ENCODE results near the gene SLC24A3. TPM values are rescaled to one million over a fixed set of nuclear protein-coding genes. Genes with fewer than 3 reads are reported as not detected.

Gene SLC24A3
- total RNA-seq, 1 experiment from 2014 or later, result not detected

DNA sequence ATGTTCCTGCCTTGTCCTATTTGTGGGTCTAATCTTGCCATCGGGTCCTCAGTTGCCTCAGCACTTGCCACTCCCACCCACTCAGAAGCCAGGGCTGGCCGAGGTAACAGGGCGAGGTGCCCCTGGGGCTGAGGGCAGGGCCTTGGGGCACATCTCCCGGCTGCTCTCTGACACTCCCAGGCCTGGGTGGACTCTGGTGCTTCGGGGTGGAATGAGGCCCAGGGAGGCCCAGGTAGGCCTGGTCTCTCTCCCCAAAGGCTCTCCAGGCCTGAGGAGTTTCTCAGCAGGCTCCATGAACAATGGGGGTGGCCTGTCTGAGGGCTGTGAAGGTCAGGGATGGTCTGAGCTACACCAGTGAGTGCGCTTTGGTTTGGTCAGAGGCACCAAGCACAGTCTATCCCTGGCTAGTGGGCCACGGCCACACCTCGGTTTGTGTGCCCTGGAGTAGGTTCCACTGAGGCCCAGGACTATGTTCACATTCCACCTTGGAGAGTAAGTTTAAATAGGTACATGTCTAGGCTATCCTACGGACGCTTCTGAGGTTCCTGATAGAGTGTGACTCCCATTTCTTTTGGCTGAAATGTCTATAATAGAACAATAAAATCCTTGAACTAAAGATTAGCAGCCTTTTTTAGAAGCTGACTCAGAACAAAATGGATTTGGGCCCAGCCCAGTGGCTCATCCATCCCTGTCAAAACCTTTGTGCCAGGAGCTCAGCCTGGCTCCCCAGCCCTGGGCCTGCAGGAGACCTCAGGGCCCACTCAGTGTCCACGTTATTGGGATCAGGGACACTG is 78.8 kb downstream of the SLC24A3 start:
- in situ Hi-C loops (cut with HindIII; ENCODE audit: low sequenced_read_pairs), result no loop called here
- DNase-seq (ENCODE audit: low spot score), result no peak

DNA sequence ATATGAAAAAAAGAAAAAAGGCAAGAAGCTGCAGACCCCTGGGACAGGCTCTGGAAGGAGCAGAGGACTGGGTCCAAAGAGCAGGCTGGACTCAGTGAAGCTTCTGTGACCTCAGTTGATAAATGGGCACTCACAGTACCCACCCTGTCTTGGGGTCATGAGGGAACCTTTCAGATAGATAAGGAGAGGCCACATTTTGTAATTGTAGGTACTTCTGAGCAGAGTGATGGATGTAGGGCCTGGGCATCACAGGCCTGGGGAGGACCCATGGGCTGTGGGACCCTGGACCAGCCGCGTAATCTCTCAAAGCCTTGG is 79.3 kb downstream of the SLC24A3 start:
- DNase-seq (ENCODE audit: low spot score), result no peak
- in situ Hi-C loops (cut with HindIII; ENCODE audit: low sequenced_read_pairs), result no loop called here

GRCh38 chr20:19292254-19292653 is 79.8 kb downstream of the SLC24A3 start:
- in situ Hi-C loops (cut with HindIII; ENCODE audit: low sequenced_read_pairs), result no loop called here

GRCh38 chr20:19295076-19295475 is 82.6 kb downstream of the SLC24A3 start:
- DNase-seq (ENCODE audit: low spot score), result no peak
- in situ Hi-C loops (cut with HindIII; ENCODE audit: low sequenced_read_pairs), result no loop called here

More at GRCh38 chr20:19292254-19292653, 79.8 kb downstream of the SLC24A3 start:
- no peak for DNase-seq (ENCODE audit: low spot score)

- in situ Hi-C loops (cut with HindIII; ENCODE audit: low sequenced_read_pairs), result no loop called here
- DNase-seq (ENCODE audit: low spot score), result no peak
Observed at GRCh38 chr20:19298652-19299051, 86.2 kb downstream of the SLC24A3 start.

DNA sequence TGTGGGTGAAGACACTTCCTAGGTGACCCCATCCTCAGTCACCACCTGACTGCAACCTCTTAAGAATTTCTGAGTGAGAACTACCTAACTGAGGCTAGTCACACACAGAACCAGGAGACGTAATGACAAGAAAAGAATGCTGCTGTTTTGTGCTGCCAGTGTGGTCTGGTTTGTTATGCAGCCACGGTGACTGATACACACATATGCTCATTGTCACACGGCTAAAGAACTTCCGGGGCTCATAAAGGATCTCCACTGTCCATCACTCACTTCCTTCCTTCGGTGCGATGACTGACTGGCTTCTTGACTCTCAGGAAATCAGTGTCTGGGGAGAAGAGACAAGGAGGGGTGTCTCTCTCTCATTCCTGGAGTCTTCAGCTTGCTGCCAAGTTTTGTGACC is 88.0 kb downstream of the SLC24A3 start:
- no peak for DNase-seq (ENCODE audit: low spot score)
- in situ Hi-C loops (cut with HindIII; ENCODE audit: low sequenced_read_pairs), result no loop called here

GRCh38 chr20:19301142-19301541 is 88.7 kb downstream of the SLC24A3 start:
- in situ Hi-C loops (cut with HindIII; ENCODE audit: low sequenced_read_pairs), result no loop called here
- no peak for DNase-seq (ENCODE audit: low spot score)

DNA sequence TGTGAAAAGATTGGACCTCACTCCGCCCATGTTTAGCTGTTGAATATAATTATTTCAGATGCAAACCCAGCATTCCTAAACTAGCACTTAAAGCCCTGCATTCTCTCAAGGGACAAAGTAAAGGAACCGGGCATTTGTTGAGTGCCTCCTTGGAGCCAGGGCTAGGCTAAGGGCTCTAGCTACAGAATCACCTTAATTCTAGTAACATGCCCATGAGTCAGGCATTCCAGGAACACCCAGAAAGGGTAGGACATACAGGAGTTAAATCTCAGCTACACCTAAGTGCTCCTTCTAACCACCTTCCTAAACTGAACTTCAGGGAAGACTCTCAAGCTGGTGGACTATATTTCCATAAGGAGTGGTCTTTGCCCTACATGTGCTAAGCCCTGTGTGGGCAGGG is 89.4 kb downstream of the SLC24A3 start:
- in situ Hi-C loops (cut with HindIII; ENCODE audit: low sequenced_read_pairs), result no loop called here
- DNase-seq (ENCODE audit: low spot score), result no peak

DNA sequence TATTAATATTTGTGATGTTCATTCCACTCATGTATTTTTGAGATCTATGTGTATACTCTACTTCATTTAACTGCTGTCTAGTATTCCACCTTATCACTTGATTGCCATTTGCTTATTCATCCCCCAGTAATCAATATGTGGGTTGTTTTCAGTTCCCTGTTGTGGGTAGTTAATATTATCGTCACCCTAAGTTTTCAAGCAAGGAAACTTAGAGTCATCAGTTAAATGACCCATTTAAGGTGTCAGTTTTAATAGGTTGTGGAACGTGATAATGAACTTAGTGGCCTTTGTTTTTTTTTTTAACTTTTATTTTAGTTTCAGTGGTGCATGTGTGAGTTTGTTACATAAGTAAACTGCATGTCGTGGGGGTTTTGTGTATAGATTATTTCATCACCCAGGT is 90.3 kb downstream of the SLC24A3 start:
- in situ Hi-C loops (cut with HindIII; ENCODE audit: low sequenced_read_pairs), result no loop called here
- no peak for DNase-seq (ENCODE audit: low spot score)

DNA sequence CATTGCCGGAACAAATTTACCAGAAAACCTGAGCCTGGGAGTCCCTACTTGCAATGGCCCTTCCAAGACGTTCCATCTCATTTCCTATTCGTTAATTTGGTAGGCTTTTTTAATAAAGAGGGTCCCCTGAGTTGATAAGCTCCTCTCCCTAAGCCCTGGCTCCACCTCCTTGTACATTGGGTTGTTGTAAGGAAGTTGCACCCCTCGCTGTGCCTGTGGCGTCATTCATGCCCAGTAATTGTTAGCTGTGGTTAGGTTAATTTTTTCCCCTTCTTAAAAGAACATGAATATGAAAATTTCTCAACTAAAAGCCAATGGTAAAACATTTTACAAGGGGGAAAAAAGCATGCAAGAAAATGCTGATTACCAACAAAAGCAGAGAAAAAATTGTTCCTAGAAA is 91.9 kb downstream of the SLC24A3 start:
- in situ Hi-C loops (cut with HindIII; ENCODE audit: low sequenced_read_pairs), result no loop called here
- DNase-seq (ENCODE audit: low spot score), result no peak

GRCh38 chr20:19304886-19305415 is 92.5 kb downstream of the SLC24A3 start:
- in situ Hi-C loops (cut with HindIII; ENCODE audit: low sequenced_read_pairs), result no loop called here
- no peak for DNase-seq (ENCODE audit: low spot score)

DNA sequence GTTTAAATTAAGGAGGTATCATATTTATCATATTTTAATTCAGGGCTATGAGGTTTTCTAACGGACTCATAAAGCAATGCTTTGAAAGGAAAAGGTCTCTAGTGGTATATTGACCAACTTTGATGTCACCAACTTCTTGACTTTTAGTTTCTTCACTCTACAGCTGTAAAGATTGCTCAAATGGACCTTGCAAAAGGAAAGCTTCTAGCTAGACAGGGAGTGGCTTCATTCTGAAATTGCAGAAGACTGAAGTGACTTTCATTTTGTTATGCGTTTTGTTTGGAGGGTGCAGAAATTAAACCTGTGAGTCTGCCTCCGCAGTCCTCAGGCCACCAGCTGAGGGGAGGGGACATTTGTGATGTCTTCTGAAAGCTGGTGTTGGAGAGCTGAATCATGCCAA is 95.7 kb downstream of the SLC24A3 start:
- in situ Hi-C loops (cut with HindIII; ENCODE audit: low sequenced_read_pairs), result no loop called here
- no peak for DNase-seq (ENCODE audit: low spot score)

GRCh38 chr20:19310541-19310940 is 98.1 kb downstream of the SLC24A3 start:
- DNase-seq (ENCODE audit: low spot score), result no peak
- in situ Hi-C loops (cut with HindIII; ENCODE audit: low sequenced_read_pairs), result no loop called here

DNA sequence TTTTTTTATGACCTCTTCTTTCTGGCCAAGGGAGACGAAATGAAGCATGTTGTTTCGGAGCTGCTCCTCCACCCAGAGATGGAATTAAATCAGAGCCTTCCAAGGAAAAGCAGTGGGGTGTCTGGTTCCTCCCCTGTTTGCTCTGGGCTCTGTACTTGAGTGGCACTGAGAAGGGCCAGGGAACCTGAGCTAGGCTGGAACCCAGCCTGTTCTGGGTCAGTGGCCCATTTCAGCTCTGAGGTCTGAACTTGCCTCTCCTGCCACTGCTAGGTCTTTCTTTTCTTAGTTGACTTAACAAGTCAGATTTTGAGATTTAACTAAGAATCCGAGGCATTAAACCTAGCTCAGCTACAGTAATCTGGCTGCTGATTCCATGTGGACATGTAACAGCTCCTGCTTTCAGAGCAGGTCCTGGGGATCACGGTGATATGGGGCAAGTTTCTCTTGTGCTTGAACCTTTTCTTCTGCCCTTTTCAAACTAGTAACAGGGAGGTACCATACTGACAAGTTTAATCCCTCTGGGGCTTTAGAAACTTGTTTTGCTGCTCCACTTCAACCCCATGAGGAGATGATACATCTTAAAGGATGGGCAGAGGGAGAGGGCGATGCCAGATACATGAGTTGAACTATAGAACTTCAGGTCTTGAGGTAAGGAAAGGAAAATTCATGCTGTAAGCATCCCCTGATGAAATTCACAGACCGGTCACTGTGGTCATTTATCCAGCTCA is 101.1 kb downstream of the SLC24A3 start:
- no peak for DNase-seq (ENCODE audit: low spot score)
- in situ Hi-C loops (cut with HindIII; ENCODE audit: low sequenced_read_pairs), result no loop called here

- in situ Hi-C loops (cut with HindIII; ENCODE audit: low sequenced_read_pairs), result no loop called here
- no peak for DNase-seq (ENCODE audit: low spot score)
Observed at GRCh38 chr20:19314621-19315020, 102.2 kb downstream of the SLC24A3 start.

DNA sequence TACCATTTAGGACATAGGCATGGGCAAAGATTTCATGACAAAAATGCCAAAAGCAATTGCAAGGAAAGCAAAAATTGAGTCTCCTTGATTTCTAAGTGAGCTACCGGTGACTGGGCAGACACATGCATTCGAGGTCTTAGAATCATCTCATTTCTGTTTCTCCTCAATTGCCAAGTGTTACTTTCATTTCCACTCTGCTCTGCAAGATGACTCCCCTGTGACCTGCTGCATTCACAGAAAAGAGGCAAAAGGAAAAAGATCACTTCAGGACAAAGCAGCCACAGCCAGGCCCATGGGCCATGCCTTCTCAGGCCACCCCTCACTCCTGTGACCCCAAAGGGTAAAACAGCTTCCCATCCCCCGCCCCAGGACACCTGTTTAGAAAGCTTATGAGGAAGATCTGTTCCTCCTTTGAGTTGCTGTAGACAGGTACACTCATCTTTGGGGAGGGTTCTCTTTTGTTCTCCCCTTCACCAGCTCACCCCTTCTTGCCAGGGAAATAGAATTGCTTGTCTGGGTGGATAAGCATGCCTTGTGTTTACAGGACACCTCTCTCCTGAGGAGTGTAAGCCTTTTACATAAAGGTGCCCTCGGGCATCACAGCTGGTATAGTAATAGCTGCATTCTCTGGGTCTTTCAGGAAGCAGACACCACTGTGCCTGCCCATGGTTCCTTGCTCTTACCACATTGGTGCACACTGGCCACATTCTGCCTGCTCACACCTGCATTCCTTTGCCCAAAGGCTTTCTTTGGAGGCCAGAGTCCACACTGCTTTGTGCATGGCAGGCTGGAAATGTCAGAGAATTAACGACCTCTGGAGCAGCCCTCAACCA is 105.0 kb downstream of the SLC24A3 start:
- no peak for DNase-seq (ENCODE audit: low spot score)
- in situ Hi-C loops (cut with HindIII; ENCODE audit: low sequenced_read_pairs), result no loop called here

DNA sequence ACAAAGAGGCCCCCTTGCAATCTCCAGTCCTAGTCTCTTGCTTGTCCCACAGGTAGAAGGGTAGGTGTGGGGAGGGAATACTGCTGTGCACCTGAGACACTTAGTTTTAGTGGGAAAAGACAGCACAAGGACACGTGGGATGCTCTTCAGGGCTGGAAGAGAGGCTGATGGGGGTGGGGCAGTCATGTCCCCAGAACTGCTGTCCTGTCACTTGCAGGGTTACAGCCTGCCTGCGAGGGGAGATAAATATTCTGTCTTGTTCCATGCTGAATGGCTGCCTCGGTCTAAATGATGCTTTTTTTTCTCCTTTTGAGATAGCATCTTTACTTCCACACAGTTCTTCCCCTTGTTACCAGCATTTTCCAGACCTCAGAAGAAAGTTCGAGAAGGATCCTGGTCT is 106.2 kb downstream of the SLC24A3 start:
- in situ Hi-C loops (cut with HindIII; ENCODE audit: low sequenced_read_pairs), result no loop called here
- no peak for DNase-seq (ENCODE audit: low spot score)

DNA sequence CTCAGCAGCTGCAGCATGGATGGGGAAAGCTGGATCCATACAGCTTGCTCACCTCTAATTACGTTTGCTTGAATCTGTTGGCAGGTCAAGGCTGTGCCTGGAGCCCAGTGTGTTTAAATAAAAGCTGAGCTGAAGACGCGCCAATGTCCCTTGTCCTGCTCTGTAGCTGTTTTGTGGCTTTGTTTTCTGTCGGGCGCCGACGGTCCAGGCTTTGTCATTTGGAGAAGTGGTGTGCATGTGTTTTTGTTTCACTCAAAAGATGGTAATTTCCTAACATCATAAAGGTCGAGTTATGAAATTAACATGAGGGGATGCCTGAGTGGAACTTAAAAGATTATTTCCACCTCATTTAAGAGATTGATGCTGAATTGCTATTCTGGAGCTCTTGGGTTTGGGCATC is 107.6 kb downstream of the SLC24A3 start:
- in situ Hi-C loops (cut with HindIII; ENCODE audit: low sequenced_read_pairs), result no loop called here
- no peak for DNase-seq (ENCODE audit: low spot score)

GRCh38 chr20:19321176-19321575 is 108.7 kb downstream of the SLC24A3 start:
- DNase-seq (ENCODE audit: low spot score), result no peak
- in situ Hi-C loops (cut with HindIII; ENCODE audit: low sequenced_read_pairs), result no loop called here

All from G401 (cell line).